GM23338 (cell line): Measurements from ENCODE around the gene TNNT1. TPM values are rescaled to one million over a fixed set of nuclear protein-coding genes. Genes with fewer than 3 reads are reported as not detected.

Experiments used
- ATAC-seq: fragments of 200-7000 bp; cut with Tn5 transposase; 3 replicates; pipeline ENCODE4 v1.9.1; 2020
- DNase-seq: peaks from one replicate; pipeline ENCODE4 v3.0.0-alpha.2; 2015; ENCODE audit warnings: low spot score
- H2AFZ ChIP-seq: fragments of 200-600 bp; sonication (generic); 2 replicates; pipeline ENCODE4 v1.8.0; 2016; ENCODE audit warnings: antibody characterized with exemption, mild to moderate bottlenecking, moderate library complexity
- H3F3A ChIP-seq: fragments of 200-600 bp; sonication (generic); replicated peaks from 2 replicates; pipeline ENCODE4 v1.8.0; 2017; ENCODE audit warnings: antibody characterized with exemption, mixed run types, low read depth
- H3K27ac ChIP-seq: fragments of 200-600 bp; sonication (generic); 2 replicates; pipeline ENCODE4 v1.6.1; 2016; ENCODE audit warnings: low read depth
- H3K27me3 ChIP-seq: fragments of 200-600 bp; sonication (generic); 2 replicates; pipeline ENCODE4 v1.8.0; 2016; ENCODE audit warnings: mild to moderate bottlenecking, mixed run types, moderate library complexity; ENCODE audit not compliant: insufficient read depth
- H3K36me3 ChIP-seq: fragments of 200-600 bp; sonication (generic); 2 replicates; pipeline ENCODE4 v1.8.0; 2016; ENCODE audit warnings: mild to moderate bottlenecking; ENCODE audit not compliant: insufficient read depth
- H3K4me1 ChIP-seq: fragments of 200-600 bp; sonication (generic); 2 replicates; pipeline ENCODE4 v1.8.0; 2016; ENCODE audit warnings: mild to moderate bottlenecking, moderate library complexity; ENCODE audit not compliant: insufficient read depth
- H3K4me2 ChIP-seq: fragments of 200-600 bp; sonication (generic); 2 replicates; pipeline ENCODE4 v1.7.1; 2017; ENCODE audit warnings: mixed run types
- H3K4me3 ChIP-seq: fragments of 200-600 bp; sonication (generic); 2 replicates; pipeline ENCODE4 v1.6.1; 2016; ENCODE audit warnings: mixed run types
- H3K79me2 ChIP-seq: fragments of 200-600 bp; sonication (generic); replicated peaks from 2 replicates; pipeline ENCODE4 v1.8.0; 2017; ENCODE audit warnings: mild to moderate bottlenecking; ENCODE audit not compliant: insufficient read depth
- H3K9me2 ChIP-seq: fragments of 200-600 bp; sonication (generic); 2 replicates; pipeline ENCODE4 v1.8.0; 2017; ENCODE audit not compliant: insufficient read depth
- H4K20me1 ChIP-seq: fragments of 200-600 bp; sonication (generic); replicated peaks from 2 replicates; pipeline ENCODE4 v1.8.0; 2017; ENCODE audit warnings: mild to moderate bottlenecking; ENCODE audit not compliant: insufficient read depth
- H3K27ac Mint-ChIP-seq: 2 replicates; pipeline ENCODE4 v1.8.0; 2020; ENCODE audit warnings: inconsistent platforms, mild to moderate bottlenecking, moderate library complexity, mixed read lengths
- H3K27me3 Mint-ChIP-seq: 3 replicates; pipeline ENCODE4 v1.8.0; 2022; ENCODE audit warnings: low read depth, mild to moderate bottlenecking, moderate library complexity, mixed read lengths, inconsistent platforms; ENCODE audit not compliant: insufficient read depth, poor library complexity
- H3K36me3 Mint-ChIP-seq: 3 replicates; pipeline ENCODE4 v1.8.0; 2021; ENCODE audit warnings: low read depth, mild to moderate bottlenecking, inconsistent platforms, moderate library complexity, mixed read lengths
- H3K4me1 Mint-ChIP-seq: 3 replicates; pipeline ENCODE4 v1.8.0; 2020; ENCODE audit warnings: mild to moderate bottlenecking, inconsistent platforms, mixed read lengths
- H3K4me3 Mint-ChIP-seq: 3 replicates; pipeline ENCODE4 v1.8.0; 2021; ENCODE audit warnings: moderate library complexity, mild to moderate bottlenecking, inconsistent platforms, mixed read lengths
- H3K9me3 Mint-ChIP-seq: 3 replicates; pipeline ENCODE4 v1.8.0; 2020; ENCODE audit warnings: moderate library complexity, mild to moderate bottlenecking, inconsistent platforms, mixed read lengths
- CREB1 ChIP-seq: fragments of 250-450 bp; sonication (Bioruptor Pico); IDR thresholded peaks from 2 replicates; pipeline ENCODE4 v1.5.0; 2020; ENCODE audit warnings: low read depth, mild to moderate bottlenecking, moderate library complexity
- ETS1 ChIP-seq: IDR thresholded peaks from 2 replicates; pipeline ENCODE4 v1.6.1; 2016; ENCODE audit warnings: antibody characterized with exemption
- EZH2 ChIP-seq: fragments of 200-600 bp; sonication (generic); IDR thresholded peaks from one replicate; pipeline ENCODE4 v1.8.0; 2017; ENCODE audit warnings: antibody characterized with exemption, mild to moderate bottlenecking, low read depth; ENCODE audit not compliant: unreplicated experiment
- EZH2phosphoT487 ChIP-seq: fragments of 200-600 bp; sonication (generic); IDR thresholded peaks from one replicate; pipeline ENCODE4 v1.8.1; 2018; ENCODE audit warnings: antibody characterized with exemption; ENCODE audit not compliant: unreplicated experiment
- JUNB ChIP-seq: IDR thresholded peaks from one replicate; pipeline ENCODE4 v1.6.1; 2016; ENCODE audit warnings: antibody characterized with exemption; ENCODE audit not compliant: unreplicated experiment
- NANOG ChIP-seq: IDR thresholded peaks from 2 replicates; pipeline ENCODE4 v1.6.1; 2016; ENCODE audit warnings: antibody characterized with exemption, borderline replicate concordance
- POLR2AphosphoS5 ChIP-seq: IDR thresholded peaks from 2 replicates; pipeline ENCODE4 v1.6.1; 2016; ENCODE audit warnings: antibody characterized with exemption, low read depth
- STAT1 ChIP-seq: IDR thresholded peaks from one replicate; pipeline ENCODE4 v1.6.1; 2016; ENCODE audit warnings: antibody characterized with exemption; ENCODE audit not compliant: unreplicated experiment
- ZNF114 ChIP-seq: fragments of 250-450 bp; sonication (Bioruptor Pico); IDR thresholded peaks from 2 replicates; pipeline ENCODE4 v1.5.0; 2020; ENCODE audit warnings: mild to moderate bottlenecking, moderate library complexity
- ZNF331 ChIP-seq: fragments of 250-450 bp; sonication (Bioruptor Pico); IDR thresholded peaks from 2 replicates; pipeline ENCODE4 v1.5.0; 2020; ENCODE audit warnings: low read depth, mild to moderate bottlenecking, moderate library complexity
- polyA plus RNA-seq: library from polyadenylated mRNA; unstranded; fragments of >200 nt; fragmentation: Nextera tagmentation; extraction: Ambion mirVana; gene quantifications from 2 replicates; pipeline ENCODE4 v1.2.1, GENCODE V29; 2016
- total RNA-seq: library from RNA; depleted of rRNA; stranded (reverse); fragments of >200 nt; shearing (Covaris generic); gene quantifications from 2 replicates; pipeline ENCODE4 v1.2.3, GENCODE V29; 2014
- TF ChIP-seq, protein P1 (sequence below), 2 experiments: fragments of 200-600 bp in 1 of 2; sonication (generic) in 1 of 2; conservative IDR thresholded peaks; 2 replicates each; pipeline versions ENCODE4 v1.5.1 to v1.6.1; 2016 to 2017; ENCODE audit warnings: antibody characterized with exemption in 2 of 2, low read depth in 2 of 2, mild to moderate bottlenecking in 2 of 2, moderate library complexity in 1 of 2

Gene TNNT1
- total and polyA plus RNA-seq, 2 experiments from 2014 or later = 59.3 to 150 TPM

GRCh38 chr19:55087542-55087901 lies 61.5 kb downstream of the TNNT1 start:
- DNase-seq (peak; percentile 62), ATAC-seq (no peak; the same call in 2 of the 3 replicates)
- peaks cover 3% of the 10 kb centered on the region; the same call in 1 of the 3 replicates for H3K9me3 Mint-ChIP-seq
- H3K4me1 Mint-ChIP-seq = peaks cover 46% of the 10 kb centered on the region
- H3K27me3 ChIP-seq = peaks cover 14% of the 10 kb centered on the region
- no peaks in the 10 kb centered on the region for H3K79me2 ChIP-seq
- H3K4me3 Mint-ChIP-seq = peak overlapping the region; percentile 77
- H3K27ac ChIP-seq = no peak overlapping the region
- peaks cover 17% of the 10 kb centered on the region for H4K20me1 ChIP-seq
- H3K4me1 ChIP-seq = peaks cover 26% of the 10 kb centered on the region
- no peak overlapping the region for H3K27ac Mint-ChIP-seq
- H3K36me3 Mint-ChIP-seq = peaks cover 28% of the 10 kb centered on the region
- no peaks in the 10 kb centered on the region for H3K36me3 ChIP-seq
- peaks cover 56% of the 10 kb centered on the region for H3K27me3 Mint-ChIP-seq
- peaks cover 24% of the 10 kb centered on the region for H3F3A ChIP-seq
- H2AFZ ChIP-seq = no peak overlapping the region
- peak overlapping the region; percentile 86 for H3K4me2 ChIP-seq
- H3K4me3 ChIP-seq = peak overlapping the region; percentile 79
- no peak for TF ChIP-seq CREB1 (CRISPR knock-in tag)
- TF ChIP-seq NANOG = no peak
- TF ChIP-seq, protein P1, sequence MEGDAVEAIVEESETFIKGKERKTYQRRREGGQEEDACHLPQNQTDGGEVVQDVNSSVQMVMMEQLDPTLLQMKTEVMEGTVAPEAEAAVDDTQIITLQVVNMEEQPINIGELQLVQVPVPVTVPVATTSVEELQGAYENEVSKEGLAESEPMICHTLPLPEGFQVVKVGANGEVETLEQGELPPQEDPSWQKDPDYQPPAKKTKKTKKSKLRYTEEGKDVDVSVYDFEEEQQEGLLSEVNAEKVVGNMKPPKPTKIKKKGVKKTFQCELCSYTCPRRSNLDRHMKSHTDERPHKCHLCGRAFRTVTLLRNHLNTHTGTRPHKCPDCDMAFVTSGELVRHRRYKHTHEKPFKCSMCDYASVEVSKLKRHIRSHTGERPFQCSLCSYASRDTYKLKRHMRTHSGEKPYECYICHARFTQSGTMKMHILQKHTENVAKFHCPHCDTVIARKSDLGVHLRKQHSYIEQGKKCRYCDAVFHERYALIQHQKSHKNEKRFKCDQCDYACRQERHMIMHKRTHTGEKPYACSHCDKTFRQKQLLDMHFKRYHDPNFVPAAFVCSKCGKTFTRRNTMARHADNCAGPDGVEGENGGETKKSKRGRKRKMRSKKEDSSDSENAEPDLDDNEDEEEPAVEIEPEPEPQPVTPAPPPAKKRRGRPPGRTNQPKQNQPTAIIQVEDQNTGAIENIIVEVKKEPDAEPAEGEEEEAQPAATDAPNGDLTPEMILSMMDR (conservative IDR thresholded peaks at IDR 0.05; ENCODE audit: low read depth in 2 of 2) = no peak
- TF ChIP-seq ZNF331 (CRISPR knock-in tag) = no peak
- no peak for TF ChIP-seq STAT1
- TF ChIP-seq JUNB = no peak
- no peak for TF ChIP-seq ETS1
- no peak for TF ChIP-seq ZNF114 (CRISPR knock-in tag)
- TF ChIP-seq EZH2 = no peak
- no peak for TF ChIP-seq EZH2phosphoT487
- TF ChIP-seq POLR2AphosphoS5 = no peak
- no peaks in the 10 kb centered on the region for H3K9me2 ChIP-seq

DNA sequence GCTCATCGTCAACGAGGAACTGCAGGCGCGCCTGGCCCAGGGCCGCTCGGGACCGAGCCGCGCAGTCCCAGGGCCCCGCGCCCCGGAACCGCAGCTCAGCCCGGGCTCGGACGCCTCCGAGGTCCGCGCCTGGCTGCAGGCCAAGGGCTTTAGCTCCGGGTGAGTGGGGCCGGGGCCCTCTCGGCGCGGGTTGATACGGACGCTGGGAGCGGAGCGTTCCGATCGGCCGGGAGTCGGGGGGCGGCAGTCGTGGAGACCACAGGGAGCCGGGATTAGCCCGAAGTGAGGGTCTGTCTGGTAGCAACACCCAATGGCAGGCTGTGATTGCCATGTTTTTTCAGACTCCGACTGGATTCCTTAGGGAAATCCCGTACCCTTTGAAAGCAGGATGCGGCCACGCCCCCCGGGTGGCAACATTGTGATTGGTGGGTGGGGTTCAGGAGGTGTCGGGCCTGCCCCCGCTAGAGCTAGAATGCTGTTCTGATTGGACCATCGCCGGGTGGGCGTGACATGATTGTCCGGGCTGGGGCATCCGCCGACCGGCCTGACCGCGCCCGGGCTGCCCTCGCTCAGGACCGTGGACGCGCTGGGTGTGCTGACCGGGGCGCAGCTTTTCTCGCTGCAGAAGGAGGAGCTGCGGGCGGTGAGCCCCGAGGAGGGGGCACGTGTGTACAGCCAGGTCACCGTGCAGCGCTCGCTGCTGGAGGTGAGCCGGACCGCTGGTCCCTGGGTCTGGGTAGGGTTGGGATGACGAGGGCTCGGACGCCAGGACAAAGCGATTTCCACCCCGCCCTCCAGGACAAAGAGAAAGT lies 62.1 kb downstream of the TNNT1 start:
- H3K27me3 ChIP-seq = peaks cover 19% of the 10 kb centered on the region
- H3K27ac Mint-ChIP-seq = no peak overlapping the region
- H3K4me1 Mint-ChIP-seq = peaks cover 47% of the 10 kb centered on the region
- peak overlapping the region; percentile 79 for H3K4me3 ChIP-seq
- peaks cover 60% of the 10 kb centered on the region for H3K27me3 Mint-ChIP-seq
- H3K4me3 Mint-ChIP-seq = peak overlapping the region; percentile 77
- no peak overlapping the region for H3K27ac ChIP-seq
- H3K79me2 ChIP-seq = no peaks in the 10 kb centered on the region
- H3K9me3 Mint-ChIP-seq = peaks cover 4% of the 10 kb centered on the region; the same call in 1 of the 3 replicates
- peaks cover 29% of the 10 kb centered on the region for H3K36me3 Mint-ChIP-seq
- no peak for TF ChIP-seq EZH2phosphoT487
- TF ChIP-seq ETS1 = 0 out of 2 replicates have a peak, but pooled peaks have one; percentile 9
- peak; percentile 91 for TF ChIP-seq POLR2AphosphoS5
- H2AFZ ChIP-seq = no peak overlapping the region
- peaks cover 17% of the 10 kb centered on the region for H4K20me1 ChIP-seq
- H3K4me2 ChIP-seq = peak overlapping the region; percentile 86
- H3K9me2 ChIP-seq = no peaks in the 10 kb centered on the region
- no peaks in the 10 kb centered on the region for H3K36me3 ChIP-seq
- H3F3A ChIP-seq = peaks cover 24% of the 10 kb centered on the region
- ATAC-seq = peak; percentile 67
- DNase-seq = peak; percentile 100
- H3K4me1 ChIP-seq = peaks cover 26% of the 10 kb centered on the region
